Ishikawa (cell line): ENCODE data around the gene GRPEL2.

ENCODE experiments used
- EP300 ChIP-seq: IDR thresholded peaks from 2 replicates; pipeline ENCODE4 v1.6.1; 2012; ENCODE audit warnings: borderline replicate concordance
- TEAD4 ChIP-seq: IDR thresholded peaks from 2 replicates; pipeline ENCODE4 v1.6.1; 2012
- TF ChIP-seq, protein P1 (sequence below): IDR thresholded peaks from 2 replicates; pipeline ENCODE4 v1.6.1; 2012

DNA sequence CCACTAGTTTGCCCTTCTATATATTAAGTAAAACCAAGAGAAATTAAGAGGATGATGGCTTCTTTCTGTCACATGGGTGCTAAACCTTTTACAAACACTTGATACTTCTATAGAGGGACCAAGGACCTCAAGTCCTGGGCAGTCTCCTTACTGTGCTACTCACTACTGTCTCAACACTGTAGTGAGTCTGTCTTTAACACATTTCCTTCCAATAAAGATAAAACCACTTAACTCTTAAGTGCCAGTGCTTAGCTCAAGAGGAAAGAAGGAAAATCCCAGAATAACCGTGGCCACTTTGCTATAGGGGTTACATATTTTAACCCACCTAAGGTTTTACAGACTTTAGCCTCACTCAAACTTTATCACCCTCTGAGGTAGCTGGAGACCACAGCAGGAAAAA lies 4.4 kb upstream of the GRPEL2 start:
- TF ChIP-seq, protein P1, sequence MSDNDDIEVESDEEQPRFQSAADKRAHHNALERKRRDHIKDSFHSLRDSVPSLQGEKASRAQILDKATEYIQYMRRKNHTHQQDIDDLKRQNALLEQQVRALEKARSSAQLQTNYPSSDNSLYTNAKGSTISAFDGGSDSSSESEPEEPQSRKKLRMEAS = no peak
- TF ChIP-seq EP300 (no peak), TEAD4 (no peak)
